PC-9 (cell line): Measurements from ENCODE around the gene TAGLN2. TPM values are rescaled to one million over a fixed set of nuclear protein-coding genes. Genes with fewer than 3 reads are reported as not detected.

Experiments
- BruUV-seq: library from RNA; stranded (reverse); fragments of 400-500 nt; replicated peaks from 2 replicates; lab custom pipeline; 2021; lab: Mats Ljungman, UMichigan
- CTCF ChIA-PET: fragments of 300-600 bp; sonication (Branson Sonifier 250); formaldehyde crosslinking; loops from one replicate; lab custom pipeline; 2022; ENCODE audit warnings: antibody characterized with exemption; lab: Charles Lee
- POLR2A ChIA-PET: fragments of 300-600 bp; sonication (Branson Sonifier 250); formaldehyde crosslinking; loops from one replicate; lab custom pipeline; 2022; ENCODE audit warnings: antibody characterized with exemption; ENCODE audit not compliant: unreplicated experiment; lab: Charles Lee
- DNase-seq, 2 experiments: peaks; one replicate each; pipeline versions ENCODE4 v3.0.0 to v3.0.0-alpha.2; 2015 to 2022; ENCODE audit warnings: mixed read lengths in 1 of 2
- H2AFZ ChIP-seq: fragments of 200-600 bp; sonication (generic); 2 replicates; pipeline ENCODE4 v1.8.1; 2017; ENCODE audit warnings: antibody characterized with exemption
- H3F3A ChIP-seq: fragments of 200-600 bp; sonication (generic); 2 replicates; pipeline ENCODE4 v1.8.1; 2017; ENCODE audit warnings: antibody characterized with exemption, mild to moderate bottlenecking, low read depth; ENCODE audit not compliant: insufficient read depth
- H3K27ac ChIP-seq: fragments of 200-600 bp; sonication (generic); 2 replicates; pipeline ENCODE4 v1.6.1; 2016; ENCODE audit warnings: mixed run types
- H3K27me3 ChIP-seq: fragments of 200-600 bp; sonication (generic); 2 replicates; pipeline ENCODE4 v1.6.1; 2016; ENCODE audit warnings: low read depth, mixed run types; ENCODE audit not compliant: insufficient read depth
- H3K36me3 ChIP-seq: fragments of 200-600 bp; sonication (generic); 2 replicates; pipeline ENCODE4 v1.6.1; 2016; ENCODE audit warnings: low read depth, mixed run types
- H3K4me1 ChIP-seq: fragments of 200-600 bp; sonication (generic); replicated peaks from 2 replicates; pipeline ENCODE4 v1.6.1; 2016; ENCODE audit warnings: mixed run types; ENCODE audit not compliant: insufficient read depth
- H3K4me2 ChIP-seq: fragments of 200-600 bp; sonication (generic); 2 replicates; pipeline ENCODE4 v1.6.1; 2017; ENCODE audit warnings: mixed run types
- H3K4me3 ChIP-seq: fragments of 200-600 bp; sonication (generic); 2 replicates; pipeline ENCODE4 v1.6.1; 2016; ENCODE audit warnings: mixed run types
- H3K79me2 ChIP-seq: fragments of 200-600 bp; sonication (generic); 2 replicates; pipeline ENCODE4 v1.6.1; 2017; ENCODE audit warnings: low read depth, mixed run types
- H3K9me2 ChIP-seq: fragments of 200-600 bp; sonication (generic); 2 replicates; pipeline ENCODE4 v1.8.1; 2017; ENCODE audit warnings: mild to moderate bottlenecking; ENCODE audit not compliant: insufficient read depth
- H3K9me3 ChIP-seq: fragments of 200-600 bp; sonication (generic); 2 replicates; pipeline ENCODE4 v1.8.1; 2016; ENCODE audit warnings: low read depth; ENCODE audit not compliant: insufficient read depth
- H4K20me1 ChIP-seq: fragments of 200-600 bp; sonication (generic); 2 replicates; pipeline ENCODE4 v1.8.1; 2017; ENCODE audit not compliant: insufficient read depth
- EZH2 ChIP-seq: fragments of 200-600 bp; sonication (generic); IDR thresholded peaks from 2 replicates; pipeline ENCODE4 v1.8.0; 2017; ENCODE audit warnings: antibody characterized with exemption, low read depth
- intact Hi-C: fragments of 100-400 bp; cut with micrococcal nuclease; formaldehyde crosslinking; loops from one replicate; pipeline ENCODE4 v1.10.0; 2022; ENCODE audit not compliant: unreplicated experiment
- total RNA-seq: library from RNA; stranded (reverse); gene quantifications from 2 replicates; pipeline ENCODE4 v1.2.3, GENCODE V29; 2021
- TF ChIP-seq, protein P1 (sequence below): fragments of 200-600 bp; sonication (generic); conservative IDR thresholded peaks from 2 replicates; pipeline ENCODE4 v1.6.1; 2017; ENCODE audit warnings: mixed run types, antibody characterized with exemption, mild to moderate bottlenecking, moderate library complexity

The TAGLN2 gene
- total RNA-seq, 1 experiment from 2014 or later: 473 TPM

DNA sequence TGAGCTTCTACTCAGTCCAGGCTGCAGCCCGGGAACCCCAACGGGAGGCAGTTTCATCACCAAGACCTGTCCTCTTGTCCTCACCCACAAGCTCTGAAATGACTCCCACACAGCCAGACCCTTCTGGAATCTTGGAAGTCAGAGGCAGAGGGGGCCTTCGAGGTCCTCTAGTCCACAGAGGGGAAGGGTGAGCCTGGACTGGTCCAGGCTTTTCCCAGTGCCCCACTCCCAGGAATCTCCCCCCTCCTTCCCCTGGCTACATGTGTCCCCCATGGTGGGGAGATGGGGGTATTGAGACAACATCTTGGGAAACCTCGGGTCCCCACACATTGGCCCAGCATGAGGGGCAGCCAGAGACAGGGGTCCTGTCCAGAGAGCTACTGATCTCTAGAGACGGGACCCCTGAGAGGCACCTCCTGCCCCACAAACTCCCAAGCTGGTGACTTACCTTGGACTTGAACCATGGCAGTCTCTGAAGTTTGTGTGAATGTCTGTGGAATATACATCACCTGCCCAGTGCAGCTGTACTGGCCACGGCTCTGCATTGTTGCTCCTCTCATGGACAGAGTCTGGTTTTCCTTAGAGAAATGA is 48.1 kb upstream of the TAGLN2 start:
- no TSS peak for BruUV-seq
- TF ChIP-seq, protein P1, sequence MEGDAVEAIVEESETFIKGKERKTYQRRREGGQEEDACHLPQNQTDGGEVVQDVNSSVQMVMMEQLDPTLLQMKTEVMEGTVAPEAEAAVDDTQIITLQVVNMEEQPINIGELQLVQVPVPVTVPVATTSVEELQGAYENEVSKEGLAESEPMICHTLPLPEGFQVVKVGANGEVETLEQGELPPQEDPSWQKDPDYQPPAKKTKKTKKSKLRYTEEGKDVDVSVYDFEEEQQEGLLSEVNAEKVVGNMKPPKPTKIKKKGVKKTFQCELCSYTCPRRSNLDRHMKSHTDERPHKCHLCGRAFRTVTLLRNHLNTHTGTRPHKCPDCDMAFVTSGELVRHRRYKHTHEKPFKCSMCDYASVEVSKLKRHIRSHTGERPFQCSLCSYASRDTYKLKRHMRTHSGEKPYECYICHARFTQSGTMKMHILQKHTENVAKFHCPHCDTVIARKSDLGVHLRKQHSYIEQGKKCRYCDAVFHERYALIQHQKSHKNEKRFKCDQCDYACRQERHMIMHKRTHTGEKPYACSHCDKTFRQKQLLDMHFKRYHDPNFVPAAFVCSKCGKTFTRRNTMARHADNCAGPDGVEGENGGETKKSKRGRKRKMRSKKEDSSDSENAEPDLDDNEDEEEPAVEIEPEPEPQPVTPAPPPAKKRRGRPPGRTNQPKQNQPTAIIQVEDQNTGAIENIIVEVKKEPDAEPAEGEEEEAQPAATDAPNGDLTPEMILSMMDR: no peak
- no peak for TF ChIP-seq EZH2
- Histone ChIP-seq H4K20me1 (no peaks in the 10 kb centered on the region), H3K9me2 (no peaks in the 10 kb centered on the region; the same call in 1 of the 2 replicates), H3K9me3 (no peaks in the 10 kb centered on the region; the same call in 1 of the 2 replicates), H3K27me3 (peaks cover 15% of the 10 kb centered on the region), H3K4me1 (no peaks in the 10 kb centered on the region), H3K27ac (no peak overlapping the region), H3K79me2 (no peaks in the 10 kb centered on the region), H3K4me2 (no peak overlapping the region), H3K4me3 (no peak overlapping the region), H2AFZ (no peak overlapping the region), H3K36me3 (no peaks in the 10 kb centered on the region), H3F3A (no peaks in the 10 kb centered on the region)
- ChIA-PET CTCF (no interaction called here), POLR2A (no interaction called here)
- no peak for DNase-seq
- intact Hi-C loops: no loop called here

- TF ChIP-seq, protein P1: no peak
- no peak for TF ChIP-seq EZH2
Observed at GRCh38 chr1:159972443-159973205, 47.3 kb upstream of the TAGLN2 start.

DNA sequence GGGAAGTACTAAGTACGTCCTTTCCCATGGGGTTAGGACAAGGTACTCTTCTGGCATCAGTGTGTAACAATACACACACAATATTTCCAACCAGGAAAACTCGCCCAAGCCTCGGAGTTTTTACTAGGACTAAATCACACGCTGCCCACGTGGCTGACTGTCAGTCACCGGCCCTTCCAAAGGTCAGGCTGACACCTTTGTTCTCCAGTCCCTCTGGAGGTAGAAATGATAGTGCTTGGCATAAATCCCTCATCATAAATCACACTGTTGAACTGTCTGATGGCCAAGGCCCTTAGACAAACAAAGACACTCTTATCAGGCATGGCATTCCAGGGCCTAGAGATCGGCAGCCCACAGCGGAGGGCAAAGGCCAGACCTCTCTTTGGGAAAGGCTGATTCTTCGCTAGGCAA is 45.6 kb upstream of the TAGLN2 start:
- no TSS peak for BruUV-seq
- Histone ChIP-seq H3K36me3 (no peaks in the 10 kb centered on the region), H2AFZ (no peak overlapping the region), H3K4me1 (no peaks in the 10 kb centered on the region), H3K9me2 (no peaks in the 10 kb centered on the region; the same call in 1 of the 2 replicates), H3K4me3 (no peak overlapping the region), H3K79me2 (no peaks in the 10 kb centered on the region), H3K4me2 (no peak overlapping the region), H3K27ac (no peak overlapping the region), H3K9me3 (no peaks in the 10 kb centered on the region; the same call in 1 of the 2 replicates), H4K20me1 (no peaks in the 10 kb centered on the region), H3F3A (no peaks in the 10 kb centered on the region), H3K27me3 (peaks cover 15% of the 10 kb centered on the region)
- ChIA-PET POLR2A (no interaction called here), CTCF (no interaction called here)
- intact Hi-C loops: no loop called here
- TF ChIP-seq, protein P1: no peak
- no peak for DNase-seq

More at GRCh38 chr1:159972443-159973205, 47.3 kb upstream of the TAGLN2 start:
- no peaks in the 10 kb centered on the region for H3F3A ChIP-seq
- intact Hi-C loops: no loop called here
- no peaks in the 10 kb centered on the region for H3K79me2 ChIP-seq
- H3K9me2 ChIP-seq: no peaks in the 10 kb centered on the region; the same call in 1 of the 2 replicates
- H3K9me3 ChIP-seq: no peaks in the 10 kb centered on the region; the same call in 1 of the 2 replicates
- no peak overlapping the region for H2AFZ ChIP-seq
- DNase-seq: no peak
- H3K36me3 ChIP-seq: no peaks in the 10 kb centered on the region
- H3K4me1 ChIP-seq: no peaks in the 10 kb centered on the region
- no peaks in the 10 kb centered on the region for H4K20me1 ChIP-seq
- POLR2A ChIA-PET: no interaction called here
- CTCF ChIA-PET: no interaction called here
- H3K4me2 ChIP-seq: no peak overlapping the region
- no TSS peak for BruUV-seq
- H3K27me3 ChIP-seq: peaks cover 15% of the 10 kb centered on the region
- no peak overlapping the region for H3K4me3 ChIP-seq
- no peak overlapping the region for H3K27ac ChIP-seq
